ENCODE results near the gene ZDHHC19.
A peak's percentile ranks its signal among the peaks of the same experiment; 100 is the strongest.

The ZDHHC19 gene

GRCh38 chr3:196241704-196242103 lies 30.5 kb upstream of the ZDHHC19 start:
- Histone ChIP-seq H3K4me3 (ENCODE audit: insufficient read depth in 1 of 2, low read depth in 1 of 2, low read length in 2 of 2) (no peak overlapping the region), H2BK5ac (ENCODE audit: low read depth, low read length, poor library complexity, severe bottlenecking) (no peak overlapping the region), H3K36me3 (ENCODE audit: control insufficient read depth in 1 of 2, insufficient read depth in 2 of 2, low read depth in 1 of 2, low read length in 2 of 2) (peaks cover 26 to 75% of the 10 kb centered on the region in 2 experiments), H3K4ac (ENCODE audit: low read depth in 1 of 2, low read length in 2 of 2) (no peak overlapping the region), H2BK12ac (ENCODE audit: low read length in 2 of 2) (no peak overlapping the region), H3K4me2 (ENCODE audit: low read length, poor library complexity, severe bottlenecking) (no peak overlapping the region), H2AFZ (ENCODE audit: low read depth, low read length) (no peak overlapping the region), H2BK15ac (ENCODE audit: low read depth, poor library complexity, severe bottlenecking) (no peak overlapping the region), H4K91ac (ENCODE audit: low read length) (no peak overlapping the region), H3K4me1 (ENCODE audit: control insufficient read depth, insufficient read depth, low read depth, low read length) (peaks cover 4% of the 10 kb centered on the region), H3K9ac (ENCODE audit: low read length) (no peak overlapping the region), H4K8ac (ENCODE audit: low read length) (no peak overlapping the region), H3K23ac (ENCODE audit: low read length in 2 of 2) (no peak overlapping the region), H3K27me3 (ENCODE audit: control insufficient read depth in 1 of 2, insufficient read depth in 1 of 2, low read length in 2 of 2) (no peaks in the 10 kb centered on the region), H3K14ac (ENCODE audit: low read length in 2 of 2) (no peak overlapping the region), H2BK120ac (ENCODE audit: low read depth, low read length) (no peak overlapping the region), H3K79me1 (replicated peaks; ENCODE audit: low read length, poor library complexity, severe bottlenecking) (peaks cover 9% of the 10 kb centered on the region), H3K27ac (ENCODE audit: low read length, poor library complexity, severe bottlenecking) (no peak overlapping the region), H2AK5ac (ENCODE audit: low read length, severe bottlenecking) (no peak overlapping the region), H3K18ac (ENCODE audit: low read depth in 1 of 2, low read length in 2 of 2) (no peak overlapping the region), H3K9me3 (ENCODE audit: control insufficient read depth, low read length) (no peaks in the 10 kb centered on the region)
- no peak for DNase-seq
- 86% methylated on average over 8 of the region's 8 CpGs for WGBS

DNA sequence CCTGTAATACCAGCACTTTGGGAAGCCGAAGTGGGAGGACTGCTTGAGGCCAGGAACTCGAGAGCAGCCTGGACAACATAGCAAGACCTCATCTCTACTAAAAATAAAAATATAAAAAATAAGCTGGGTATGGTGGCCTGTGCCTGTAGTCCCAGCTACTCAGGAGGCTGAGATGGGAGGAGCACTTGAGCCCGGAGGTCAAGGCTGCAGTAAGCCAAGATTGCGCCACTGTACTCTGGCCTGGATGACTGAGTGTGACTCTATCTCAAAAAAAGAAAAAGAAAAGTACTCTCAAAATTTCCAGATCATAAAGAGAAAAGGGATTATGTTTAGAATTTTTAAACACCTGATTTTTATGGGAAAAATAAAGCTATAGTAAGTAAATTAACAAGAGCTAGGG lies 29.2 kb upstream of the ZDHHC19 start:
- Histone ChIP-seq H3K27me3 (ENCODE audit: control insufficient read depth in 1 of 2, insufficient read depth in 1 of 2, low read length in 2 of 2) (no peaks in the 10 kb centered on the region), H3K4me3 (ENCODE audit: insufficient read depth in 1 of 2, low read depth in 1 of 2, low read length in 2 of 2) (no peak overlapping the region), H3K18ac (ENCODE audit: low read depth in 1 of 2, low read length in 2 of 2) (no peak overlapping the region), H2BK12ac (ENCODE audit: low read length in 2 of 2) (no peak overlapping the region), H3K4ac (ENCODE audit: low read depth in 1 of 2, low read length in 2 of 2) (no peak overlapping the region), H3K4me1 (ENCODE audit: control insufficient read depth, insufficient read depth, low read depth, low read length) (peaks cover 4% of the 10 kb centered on the region), H3K23ac (ENCODE audit: low read length in 2 of 2) (no peak overlapping the region), H3K14ac (ENCODE audit: low read length in 2 of 2) (no peak overlapping the region), H2BK15ac (ENCODE audit: low read depth, poor library complexity, severe bottlenecking) (no peak overlapping the region), H3K4me2 (ENCODE audit: low read length, poor library complexity, severe bottlenecking) (no peak overlapping the region), H2BK120ac (ENCODE audit: low read depth, low read length) (no peak overlapping the region), H3K79me1 (replicated peaks; ENCODE audit: low read length, poor library complexity, severe bottlenecking) (peaks cover 9% of the 10 kb centered on the region), H3K27ac (ENCODE audit: low read length, poor library complexity, severe bottlenecking) (no peak overlapping the region), H3K36me3 (ENCODE audit: control insufficient read depth in 1 of 2, insufficient read depth in 2 of 2, low read depth in 1 of 2, low read length in 2 of 2) (peaks cover 28 to 69% of the 10 kb centered on the region in 2 experiments), H2AK5ac (ENCODE audit: low read length, severe bottlenecking) (no peak overlapping the region), H2AFZ (ENCODE audit: low read depth, low read length) (no peak overlapping the region), H4K8ac (ENCODE audit: low read length) (no peak overlapping the region), H3K9ac (ENCODE audit: low read length) (peak overlapping the region; percentile 59), H4K91ac (ENCODE audit: low read length) (no peak overlapping the region), H3K9me3 (ENCODE audit: control insufficient read depth, low read length) (no peaks in the 10 kb centered on the region), H2BK5ac (ENCODE audit: low read depth, low read length, poor library complexity, severe bottlenecking) (no peak overlapping the region)
- DNase-seq: no peak
- WGBS: 100% methylated on average over 1 of the region's 4 CpGs

- H3K14ac ChIP-seq (ENCODE audit: low read length in 2 of 2): no peak overlapping the region
- no peak overlapping the region for H4K91ac ChIP-seq (ENCODE audit: low read length)
- no peak overlapping the region for H2BK120ac ChIP-seq (ENCODE audit: low read depth, low read length)
- peaks cover 9% of the 10 kb centered on the region for H3K79me1 ChIP-seq (replicated peaks; ENCODE audit: low read length, poor library complexity, severe bottlenecking)
- H3K4ac ChIP-seq (ENCODE audit: low read depth in 1 of 2, low read length in 2 of 2): no peak overlapping the region
- no peak overlapping the region for H2BK12ac ChIP-seq (ENCODE audit: low read length in 2 of 2)
- H3K18ac ChIP-seq (ENCODE audit: low read depth in 1 of 2, low read length in 2 of 2): no peak overlapping the region
- H3K27me3 ChIP-seq (ENCODE audit: control insufficient read depth in 1 of 2, insufficient read depth in 1 of 2, low read length in 2 of 2): no peaks in the 10 kb centered on the region
- no peak overlapping the region for H2BK15ac ChIP-seq (ENCODE audit: low read depth, poor library complexity, severe bottlenecking)
- DNase-seq: peak; percentile 58
- peak overlapping the region; percentile 58 for H2AK5ac ChIP-seq (ENCODE audit: low read length, severe bottlenecking)
- peaks cover 19 to 74% of the 10 kb centered on the region in 2 experiments for H3K36me3 ChIP-seq (ENCODE audit: control insufficient read depth in 1 of 2, insufficient read depth in 2 of 2, low read depth in 1 of 2, low read length in 2 of 2)
- peak overlapping the region; percentile 81 for H3K27ac ChIP-seq (ENCODE audit: low read length, poor library complexity, severe bottlenecking)
- no peak overlapping the region for H3K23ac ChIP-seq (ENCODE audit: low read length in 2 of 2)
- no peak overlapping the region for H2AFZ ChIP-seq (ENCODE audit: low read depth, low read length)
- H3K4me3 ChIP-seq (ENCODE audit: insufficient read depth in 1 of 2, low read depth in 1 of 2, low read length in 2 of 2): no peak overlapping the region
- H4K8ac ChIP-seq (ENCODE audit: low read length): no peak overlapping the region
- H3K4me2 ChIP-seq (ENCODE audit: low read length, poor library complexity, severe bottlenecking): no peak overlapping the region
- no peak overlapping the region for H2BK5ac ChIP-seq (ENCODE audit: low read depth, low read length, poor library complexity, severe bottlenecking)
- no peaks in the 10 kb centered on the region for H3K9me3 ChIP-seq (ENCODE audit: control insufficient read depth, low read length)
- WGBS: 82% methylated on average over 12 of the region's 14 CpGs
- no peak overlapping the region for H3K9ac ChIP-seq (ENCODE audit: low read length)
- H3K4me1 ChIP-seq (ENCODE audit: control insufficient read depth, insufficient read depth, low read depth, low read length): peaks cover 4% of the 10 kb centered on the region
These were observed 27.7 kb upstream of the ZDHHC19 start for GRCh38 chr3:196238612-196239560.

DNA sequence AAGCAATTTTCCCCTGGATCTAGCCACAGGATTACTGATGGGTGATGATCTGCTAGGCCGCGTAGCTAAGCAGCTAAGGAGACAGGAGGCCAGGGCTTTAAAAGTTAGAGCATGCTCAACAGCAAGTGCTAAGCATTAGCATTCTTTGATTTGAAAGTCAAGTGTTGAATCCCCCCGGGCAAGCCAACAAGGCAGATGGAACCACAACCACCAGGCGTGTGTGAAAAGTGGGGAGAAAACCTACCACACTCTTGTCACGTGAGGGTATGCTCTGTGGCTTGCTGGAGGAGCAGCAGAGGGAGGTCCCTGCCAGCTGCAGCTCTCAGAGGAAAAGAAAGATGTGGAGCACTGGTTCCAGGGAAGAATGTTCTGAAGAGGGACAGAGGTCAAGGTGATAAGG lies 26.0 kb upstream of the ZDHHC19 start:
- H3K79me1 ChIP-seq (replicated peaks; ENCODE audit: low read length, poor library complexity, severe bottlenecking): peaks cover 9% of the 10 kb centered on the region
- H2BK5ac ChIP-seq (ENCODE audit: low read depth, low read length, poor library complexity, severe bottlenecking): no peak overlapping the region
- 94% methylated on average over 5 of the region's 5 CpGs for WGBS
- no peak overlapping the region for H3K14ac ChIP-seq (ENCODE audit: low read length in 2 of 2)
- H2BK15ac ChIP-seq (ENCODE audit: low read depth, poor library complexity, severe bottlenecking): no peak overlapping the region
- no peak overlapping the region for H2AFZ ChIP-seq (ENCODE audit: low read depth, low read length)
- H2BK120ac ChIP-seq (ENCODE audit: low read depth, low read length): no peak overlapping the region
- H4K91ac ChIP-seq (ENCODE audit: low read length): no peak overlapping the region
- no peak overlapping the region for H2AK5ac ChIP-seq (ENCODE audit: low read length, severe bottlenecking)
- H3K9ac ChIP-seq (ENCODE audit: low read length): peak overlapping the region; percentile 50
- H3K4me3 ChIP-seq (ENCODE audit: insufficient read depth in 1 of 2, low read depth in 1 of 2, low read length in 2 of 2): no peak overlapping the region
- H2BK12ac ChIP-seq (ENCODE audit: low read length in 2 of 2): no peak overlapping the region
- H3K4me1 ChIP-seq (ENCODE audit: control insufficient read depth, insufficient read depth, low read depth, low read length): peaks cover 4% of the 10 kb centered on the region
- H3K4me2 ChIP-seq (ENCODE audit: low read length, poor library complexity, severe bottlenecking): no peak overlapping the region
- no peak overlapping the region for H3K27ac ChIP-seq (ENCODE audit: low read length, poor library complexity, severe bottlenecking)
- no peaks in the 10 kb centered on the region for H3K27me3 ChIP-seq (ENCODE audit: control insufficient read depth in 1 of 2, insufficient read depth in 1 of 2, low read length in 2 of 2)
- no peak for DNase-seq
- no peak overlapping the region for H3K4ac ChIP-seq (ENCODE audit: low read depth in 1 of 2, low read length in 2 of 2)
- H4K8ac ChIP-seq (ENCODE audit: low read length): no peak overlapping the region
- no peaks in the 10 kb centered on the region for H3K9me3 ChIP-seq (ENCODE audit: control insufficient read depth, low read length)
- no peak overlapping the region for H3K23ac ChIP-seq (ENCODE audit: low read length in 2 of 2)
- peaks cover 18 to 80% of the 10 kb centered on the region in 2 experiments for H3K36me3 ChIP-seq (ENCODE audit: control insufficient read depth in 1 of 2, insufficient read depth in 2 of 2, low read depth in 1 of 2, low read length in 2 of 2)
- no peak overlapping the region for H3K18ac ChIP-seq (ENCODE audit: low read depth in 1 of 2, low read length in 2 of 2)
